GM19455 (cell line): Measurements from ENCODE around the gene CYFIP1.
A peak's percentile ranks its signal among the peaks of the same experiment; 100 is the strongest.

ENCODE experiments used
- ATAC-seq: cut with Tn5 transposase; IDR thresholded peaks from one replicate; pipeline ENCODE4 v1.9.1; 2021; ENCODE audit not compliant: unreplicated experiment

CYFIP1 gene

GRCh38 chr15:22871481-22872086, 108.6 kb downstream of the CYFIP1 start:
- no peak for ATAC-seq

- no peak for ATAC-seq
Measured at GRCh38 chr15:22870865-22871264, 109.3 kb downstream of the CYFIP1 start.

- no peak for ATAC-seq
Measured at GRCh38 chr15:22869856-22870255, 110.3 kb downstream of the CYFIP1 start.

GRCh38 chr15:22868928-22869327, 111.2 kb downstream of the CYFIP1 start:
- no peak for ATAC-seq

GRCh38 chr15:22868495-22868894, 111.7 kb downstream of the CYFIP1 start:
- ATAC-seq, result no peak

- no peak for ATAC-seq
Measured at GRCh38 chr15:22867886-22868285, 112.3 kb downstream of the CYFIP1 start.

GRCh38 chr15:22866079-22866478, 114.1 kb downstream of the CYFIP1 start:
- ATAC-seq, result no peak

GRCh38 chr15:22863356-22863755, 116.8 kb downstream of the CYFIP1 start:
- no peak for ATAC-seq

GRCh38 chr15:22861161-22861560, 119.0 kb downstream of the CYFIP1 start:
- no peak for ATAC-seq

GRCh38 chr15:22856659-22857058, 123.5 kb downstream of the CYFIP1 start:
- ATAC-seq, result no peak

GRCh38 chr15:22855791-22856190, 124.4 kb downstream of the CYFIP1 start:
- ATAC-seq, result no peak

GRCh38 chr15:22851513-22851912, 128.7 kb downstream of the CYFIP1 start:
- no peak for ATAC-seq

GRCh38 chr15:22850055-22850454, 130.1 kb downstream of the CYFIP1 start:
- ATAC-seq, result no peak

GRCh38 chr15:22846073-22846472, 134.1 kb downstream of the CYFIP1 start:
- no peak for ATAC-seq

- ATAC-seq, result no peak
Measured at GRCh38 chr15:22845289-22845900, 134.8 kb downstream of the CYFIP1 start.

GRCh38 chr15:22844421-22845288, 135.5 kb downstream of the CYFIP1 start:
- no peak for ATAC-seq

GRCh38 chr15:22839046-22839695, 141.0 kb downstream of the CYFIP1 start:
- no peak for ATAC-seq

- peak; percentile 75 for ATAC-seq
Measured at GRCh38 chr15:22838292-22839042, 141.7 kb downstream of the CYFIP1 start, which contains the start of gene NIPA2. TSS of gene NIPA2 (plus strand) at chr15:22838666. CDS start at chr15:22851732, 13,066 bp downstream.

GRCh38 chr15:22831473-22831872, 148.7 kb downstream of the CYFIP1 start:
- ATAC-seq, result no peak

GRCh38 chr15:22827125-22827524, 153.0 kb downstream of the CYFIP1 start:
- no peak for ATAC-seq
